T-helper 2 cell treated with Interferon-gamma antibody and Interleukin-4, amounts not matched to agents 5 μg/mL and 100 μg/mL, for 36 hours (primary cell): Measurements from ENCODE around the gene BMP10.

Source experiments
- DNase-seq: peaks from one replicate; pipeline ENCODE4 v3.0.0; 2021; ENCODE audit warnings: low spot score
- H3K27ac Mint-ChIP-seq: one replicate; pipeline ENCODE4 v1.8.0; 2021; ENCODE audit warnings: mild to moderate bottlenecking, mixed read lengths
- H3K27me3 Mint-ChIP-seq: one replicate; pipeline ENCODE4 v1.8.0; 2021; ENCODE audit warnings: low read depth, mixed read lengths
- H3K36me3 Mint-ChIP-seq: one replicate; pipeline ENCODE4 v1.8.0; 2021; ENCODE audit warnings: low read depth, mixed read lengths
- H3K4me1 Mint-ChIP-seq: one replicate; pipeline ENCODE4 v1.8.0; 2021; ENCODE audit warnings: low read depth, mixed read lengths
- H3K4me3 Mint-ChIP-seq: one replicate; pipeline ENCODE4 v1.8.0; 2022; ENCODE audit warnings: mild to moderate bottlenecking, moderate library complexity, mixed read lengths
- H3K9me3 Mint-ChIP-seq: one replicate; pipeline ENCODE4 v1.8.0; 2021; ENCODE audit warnings: mixed read lengths

BMP10 gene

DNA sequence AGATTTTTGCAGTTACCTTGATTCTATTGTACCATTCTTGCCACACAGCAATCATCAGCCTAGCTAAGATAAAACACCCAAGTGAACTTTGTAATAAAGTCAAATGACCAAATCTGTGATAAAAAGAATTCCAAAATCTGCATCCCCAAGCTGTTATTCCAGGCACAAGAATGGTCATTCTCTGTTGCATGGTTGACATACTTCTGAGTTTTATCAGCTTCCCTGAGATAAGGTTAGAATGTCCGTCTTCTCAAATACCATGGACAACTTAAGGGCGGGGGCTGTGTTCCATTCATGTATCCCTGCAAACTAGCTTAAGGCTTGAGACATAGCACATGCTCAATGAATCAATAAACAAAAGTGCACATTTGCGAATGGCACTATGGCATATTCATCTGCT lies 8.1 kb upstream of the BMP10 start:
- Mint-ChIP-seq H3K4me1 (no peaks in the 10 kb centered on the region), H3K4me3 (no peak overlapping the region), H3K36me3 (no peaks in the 10 kb centered on the region), H3K9me3 (no peaks in the 10 kb centered on the region), H3K27me3 (peaks cover 57% of the 10 kb centered on the region), H3K27ac (no peak overlapping the region)
- no peak for DNase-seq

DNA sequence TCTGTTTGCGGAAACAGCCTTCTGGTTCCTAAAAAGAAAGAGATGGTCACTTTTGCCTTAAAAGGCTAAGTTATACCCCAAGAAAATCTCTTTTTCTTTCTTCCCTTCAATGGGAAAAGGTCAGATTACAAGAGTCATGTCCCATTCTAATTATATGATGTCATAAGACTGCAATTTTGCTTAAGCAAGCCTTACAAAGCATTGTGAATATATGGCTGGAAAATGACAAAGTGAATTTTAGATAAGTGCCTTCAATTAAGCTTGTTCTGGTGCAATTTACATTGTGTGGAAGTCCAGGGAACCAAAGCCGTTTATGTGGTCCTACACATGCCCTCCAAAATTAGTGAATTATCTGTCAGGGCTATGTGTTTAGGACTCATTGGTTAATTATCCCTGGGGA lies 7.6 kb upstream of the BMP10 start:
- Mint-ChIP-seq H3K9me3 (no peaks in the 10 kb centered on the region), H3K4me1 (no peaks in the 10 kb centered on the region), H3K27me3 (peaks cover 56% of the 10 kb centered on the region), H3K4me3 (no peak overlapping the region), H3K36me3 (no peaks in the 10 kb centered on the region), H3K27ac (no peak overlapping the region)
- no peak for DNase-seq

GRCh38 chr2:68878071-68878711 lies 7.0 kb upstream of the BMP10 start:
- no peak overlapping the region for H3K27ac Mint-ChIP-seq
- H3K36me3 Mint-ChIP-seq, result no peaks in the 10 kb centered on the region
- H3K4me1 Mint-ChIP-seq, result no peaks in the 10 kb centered on the region
- no peak overlapping the region for H3K4me3 Mint-ChIP-seq
- DNase-seq, result no peak
- no peaks in the 10 kb centered on the region for H3K9me3 Mint-ChIP-seq
- peaks cover 57% of the 10 kb centered on the region for H3K27me3 Mint-ChIP-seq

DNA sequence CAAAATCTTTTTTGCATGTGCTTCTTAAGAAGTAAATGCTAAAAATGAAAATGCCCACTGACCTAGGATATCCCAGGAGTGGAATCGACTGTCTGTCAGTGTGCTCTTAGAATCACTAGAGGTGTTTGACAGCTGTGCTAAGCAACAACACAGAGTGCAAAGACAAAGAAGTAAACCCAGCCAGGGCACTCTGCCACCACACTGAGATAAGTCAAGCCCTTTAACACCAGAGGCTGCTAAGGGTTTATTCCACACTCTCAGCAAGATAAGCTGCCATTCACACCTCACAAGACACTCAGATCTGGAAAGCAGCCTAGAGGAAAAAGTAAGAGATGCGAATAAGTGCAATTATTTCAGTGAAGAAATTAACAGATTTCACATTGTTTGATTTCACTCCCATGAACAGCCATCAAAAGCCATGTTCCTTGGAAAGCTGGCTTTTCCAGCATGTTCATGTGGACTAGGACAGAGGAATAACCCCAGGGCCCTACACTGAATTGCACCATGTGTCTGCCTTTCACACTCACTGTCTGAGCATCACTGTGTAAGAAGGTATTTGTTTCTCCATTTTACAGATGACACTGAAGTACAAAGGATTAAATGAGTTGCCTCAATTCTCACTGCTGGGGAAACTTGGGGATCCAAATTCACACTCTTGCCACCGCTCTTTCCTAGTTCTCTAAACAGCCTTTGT lies 6.0 kb upstream of the BMP10 start:
- Mint-ChIP-seq H3K4me3 (no peak overlapping the region), H3K4me1 (no peaks in the 10 kb centered on the region), H3K27me3 (peaks cover 51% of the 10 kb centered on the region), H3K36me3 (no peaks in the 10 kb centered on the region), H3K27ac (no peak overlapping the region), H3K9me3 (no peaks in the 10 kb centered on the region)
- no peak for DNase-seq

DNA sequence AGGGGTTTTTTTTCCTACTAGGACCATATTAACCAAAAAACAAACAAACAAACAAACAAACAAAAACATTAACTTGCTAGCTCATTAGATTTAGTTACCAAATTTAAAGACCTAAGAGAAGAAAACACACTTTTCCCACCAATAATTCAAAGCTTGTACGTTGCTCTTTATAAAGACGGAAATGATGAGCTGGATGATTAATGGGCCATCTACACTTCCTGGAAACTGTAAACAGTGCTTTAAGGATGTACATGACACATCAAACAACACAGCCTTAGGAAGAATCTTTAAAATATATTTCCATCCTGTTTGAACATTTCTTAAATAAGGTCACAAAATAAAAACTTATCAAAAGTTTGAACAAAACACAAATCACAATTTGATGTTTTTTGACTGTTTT lies 982 bp downstream of the BMP10 start:
- H3K4me3 Mint-ChIP-seq, result no peak overlapping the region
- DNase-seq, result no peak
- peaks cover 26% of the 10 kb centered on the region for H3K27me3 Mint-ChIP-seq
- no peaks in the 10 kb centered on the region for H3K36me3 Mint-ChIP-seq
- H3K4me1 Mint-ChIP-seq, result peaks cover 3% of the 10 kb centered on the region
- no peaks in the 10 kb centered on the region for H3K9me3 Mint-ChIP-seq
- no peak overlapping the region for H3K27ac Mint-ChIP-seq

DNA sequence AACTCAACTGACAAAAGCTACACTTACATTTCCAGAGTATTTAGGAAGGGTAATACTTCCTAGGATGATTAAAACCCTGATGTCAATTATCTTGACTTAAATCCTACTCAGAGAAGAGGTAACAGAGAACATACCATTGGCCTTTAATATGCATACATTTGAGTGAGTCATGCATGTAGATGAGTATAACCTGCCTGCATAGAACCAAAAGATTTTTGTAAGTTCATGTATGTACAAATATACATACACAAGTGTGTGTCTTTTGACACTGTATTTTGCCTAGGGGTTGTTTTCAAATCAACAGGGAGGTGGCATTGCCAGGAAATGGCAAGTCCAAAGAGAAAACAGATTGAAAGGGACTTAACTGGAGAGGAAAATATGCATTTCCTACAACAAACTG lies 6.1 kb downstream of the BMP10 start:
- Mint-ChIP-seq H3K36me3 (no peaks in the 10 kb centered on the region), H3K27me3 (peaks cover 22% of the 10 kb centered on the region), H3K27ac (no peak overlapping the region), H3K4me1 (peaks cover 2% of the 10 kb centered on the region), H3K9me3 (no peaks in the 10 kb centered on the region), H3K4me3 (no peak overlapping the region)
- DNase-seq, result no peak

- Mint-ChIP-seq H3K4me3 (no peak overlapping the region), H3K27ac (no peak overlapping the region), H3K4me1 (no peaks in the 10 kb centered on the region), H3K36me3 (no peaks in the 10 kb centered on the region), H3K27me3 (peaks cover 16% of the 10 kb centered on the region), H3K9me3 (no peaks in the 10 kb centered on the region)
- no peak for DNase-seq
Observed at GRCh38 chr2:68863996-68864395, 7.2 kb downstream of the BMP10 start.

DNA sequence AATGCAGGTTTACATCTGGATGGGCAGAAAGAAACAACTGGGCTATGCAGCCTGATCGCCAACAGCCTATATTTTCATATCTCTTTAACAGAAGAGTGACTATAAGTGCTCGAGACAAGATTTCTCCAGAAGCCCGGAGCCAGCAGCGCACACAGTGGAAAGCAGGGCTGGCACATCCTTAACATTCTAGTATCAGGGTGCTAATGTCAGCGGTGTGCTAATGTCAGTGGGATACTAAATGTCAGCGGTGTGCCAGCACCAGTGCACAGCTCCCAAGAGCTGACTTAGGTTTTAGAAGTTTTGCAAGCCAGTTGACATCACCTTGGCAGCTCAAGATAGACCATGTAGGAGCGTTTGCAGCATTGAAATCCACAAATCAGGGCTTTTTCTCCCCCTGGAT lies 8.3 kb downstream of the BMP10 start:
- Mint-ChIP-seq H3K36me3 (no peaks in the 10 kb centered on the region), H3K27me3 (peaks cover 11% of the 10 kb centered on the region), H3K4me1 (peaks cover 1% of the 10 kb centered on the region), H3K27ac (no peak overlapping the region), H3K9me3 (no peaks in the 10 kb centered on the region), H3K4me3 (no peak overlapping the region)
- DNase-seq, result no peak

DNA sequence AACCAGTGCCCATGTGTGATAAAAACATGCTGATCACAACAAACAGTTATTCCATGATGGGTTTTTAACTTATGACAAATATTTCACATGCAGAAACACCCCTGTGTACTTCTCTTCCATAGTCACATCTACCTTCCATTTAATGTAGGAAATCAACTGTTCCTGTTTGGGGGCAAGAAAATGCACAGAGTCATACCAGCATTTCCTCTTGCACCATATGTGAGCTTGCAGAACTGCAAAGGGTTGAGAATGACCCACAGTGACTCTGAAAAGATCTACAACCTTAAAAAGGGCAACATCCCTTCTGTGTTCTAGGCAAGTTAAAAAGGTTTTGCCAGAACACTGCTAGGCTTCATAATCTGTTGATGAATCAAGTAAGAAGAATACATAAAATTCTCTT lies 9.9 kb downstream of the BMP10 start:
- H3K4me3 Mint-ChIP-seq, result no peak overlapping the region
- no peaks in the 10 kb centered on the region for H3K36me3 Mint-ChIP-seq
- peaks cover 1% of the 10 kb centered on the region for H3K4me1 Mint-ChIP-seq
- no peaks in the 10 kb centered on the region for H3K9me3 Mint-ChIP-seq
- peaks cover 14% of the 10 kb centered on the region for H3K27me3 Mint-ChIP-seq
- H3K27ac Mint-ChIP-seq, result no peak overlapping the region
- no peak for DNase-seq

- DNase-seq, result no peak
- peaks cover 14% of the 10 kb centered on the region for H3K27me3 Mint-ChIP-seq
- peaks cover 1% of the 10 kb centered on the region for H3K4me1 Mint-ChIP-seq
- H3K36me3 Mint-ChIP-seq, result no peaks in the 10 kb centered on the region
- H3K27ac Mint-ChIP-seq, result no peak overlapping the region
- no peak overlapping the region for H3K4me3 Mint-ChIP-seq
- no peaks in the 10 kb centered on the region for H3K9me3 Mint-ChIP-seq
Observed at GRCh38 chr2:68860111-68860510, 11.1 kb downstream of the BMP10 start.

GRCh38 chr2:68857855-68858456 lies 13.2 kb downstream of the BMP10 start:
- Mint-ChIP-seq H3K27ac (no peak overlapping the region), H3K9me3 (no peaks in the 10 kb centered on the region), H3K27me3 (peaks cover 17% of the 10 kb centered on the region), H3K4me3 (no peak overlapping the region), H3K4me1 (peaks cover 1% of the 10 kb centered on the region), H3K36me3 (no peaks in the 10 kb centered on the region)
- no peak for DNase-seq

DNA sequence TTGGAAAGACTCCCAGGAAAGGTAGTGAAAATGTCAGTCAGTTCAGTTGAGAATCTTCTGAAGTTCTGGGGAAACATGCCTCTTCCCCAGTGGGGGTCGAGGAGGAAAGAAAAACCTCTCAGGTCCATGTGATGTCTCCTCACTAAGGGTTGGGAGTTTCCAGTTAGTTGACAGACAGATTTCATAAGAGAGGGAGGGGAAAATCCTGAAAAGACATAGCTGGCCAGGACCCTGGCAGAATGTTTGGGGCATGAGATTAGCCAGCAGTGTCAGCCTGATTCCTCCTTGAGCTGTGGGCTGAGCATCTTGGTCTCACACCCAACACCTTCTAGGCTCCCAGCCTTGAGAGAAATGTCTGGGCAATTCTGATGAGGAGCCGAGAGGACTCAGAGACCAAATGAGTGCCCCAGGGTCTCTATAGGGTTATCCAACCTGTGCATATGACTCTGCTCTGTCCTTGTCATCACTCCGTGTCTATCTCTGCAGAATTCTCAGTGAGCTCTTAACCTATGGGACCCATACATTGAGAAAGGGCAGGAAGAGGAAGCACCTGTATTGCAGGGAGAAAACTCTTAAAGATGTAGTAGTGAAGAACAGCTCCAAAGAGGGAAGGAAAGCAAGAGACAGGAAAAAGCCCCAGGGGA lies 13.9 kb downstream of the BMP10 start:
- peaks cover 1% of the 10 kb centered on the region for H3K4me1 Mint-ChIP-seq
- no peaks in the 10 kb centered on the region for H3K36me3 Mint-ChIP-seq
- no peak for DNase-seq
- H3K27ac Mint-ChIP-seq, result no peak overlapping the region
- no peak overlapping the region for H3K4me3 Mint-ChIP-seq
- H3K9me3 Mint-ChIP-seq, result no peaks in the 10 kb centered on the region
- H3K27me3 Mint-ChIP-seq, result peaks cover 19% of the 10 kb centered on the region

DNA sequence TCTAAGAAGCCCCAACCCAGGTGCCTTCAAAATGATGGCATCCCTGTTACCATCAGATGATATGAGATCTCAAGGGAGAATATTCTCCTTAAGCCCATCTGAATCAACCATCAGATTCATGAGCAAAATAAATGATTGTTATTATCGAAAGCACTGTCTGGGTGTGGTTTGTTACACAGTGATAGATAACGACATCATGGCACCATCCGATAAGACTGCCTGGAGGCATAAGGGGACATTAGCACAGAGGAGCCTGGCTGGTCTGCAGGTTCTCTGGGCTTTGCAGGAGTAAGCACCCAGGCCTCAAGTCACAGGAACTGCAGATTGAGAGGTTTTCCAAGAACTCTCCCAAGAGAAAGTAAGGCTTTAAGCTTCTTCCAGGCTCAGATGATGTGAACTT lies 15.6 kb downstream of the BMP10 start:
- Mint-ChIP-seq H3K27me3 (peaks cover 21% of the 10 kb centered on the region), H3K36me3 (no peaks in the 10 kb centered on the region), H3K4me3 (no peak overlapping the region), H3K4me1 (peaks cover 1% of the 10 kb centered on the region), H3K27ac (no peak overlapping the region), H3K9me3 (no peaks in the 10 kb centered on the region)
- DNase-seq, result no peak

DNA sequence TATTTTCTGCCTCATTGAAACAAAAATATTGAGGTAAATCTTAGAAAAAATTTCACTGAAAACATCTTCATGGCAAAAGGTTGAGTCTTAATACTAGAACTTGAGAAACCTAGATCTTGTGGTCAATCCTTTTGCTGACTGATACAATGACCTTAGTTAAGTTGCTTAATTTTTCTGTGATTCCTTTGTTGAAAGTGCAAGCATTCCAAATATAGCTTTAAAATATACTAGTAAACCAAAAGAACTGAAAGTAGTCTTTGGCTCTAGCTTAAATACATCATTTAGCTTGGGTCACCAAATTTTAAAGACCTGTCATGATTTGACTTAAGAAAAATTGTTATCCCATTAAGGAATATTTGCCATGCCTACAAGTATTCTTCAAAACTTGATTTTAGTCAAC lies 16.7 kb downstream of the BMP10 start:
- peaks cover 17% of the 10 kb centered on the region for H3K27me3 Mint-ChIP-seq

More for the DNA sequence above, 16.7 kb downstream of the BMP10 start:
- H3K27ac Mint-ChIP-seq, result no peak overlapping the region
- no peak for DNase-seq
- peaks cover 1% of the 10 kb centered on the region for H3K4me1 Mint-ChIP-seq
- no peak overlapping the region for H3K4me3 Mint-ChIP-seq
- no peaks in the 10 kb centered on the region for H3K9me3 Mint-ChIP-seq
- H3K36me3 Mint-ChIP-seq, result no peaks in the 10 kb centered on the region
